ENCODE data around the gene DCBLD1. TPM values are rescaled to one million over a fixed set of nuclear protein-coding genes. Genes with fewer than 3 reads are reported as not detected.

The DCBLD1 gene
- polyA plus RNA-seq, 3 donors, result 2.9 to 3.3 (median 3.1) TPM

- H3K36me3 Mint-ChIP-seq, result no peaks in the 10 kb centered on the region
- peak overlapping the region in 1 of 7 donors; percentile 5 for H3K27ac Mint-ChIP-seq
- no peaks in the 10 kb centered on the region for H3K79me2 ChIP-seq (ENCODE audit: insufficient read depth, low read length)
- H3K27me3 ChIP-seq (ENCODE audit: control insufficient read depth in 2 of 2, insufficient read depth in 2 of 2, low read length in 2 of 2), result peaks cover 5% of the 10 kb centered on the region in 2 donors
- no peak for DNase-seq
- no peak overlapping the region for H3K4me3 ChIP-seq (replicated peaks in 1 of 3; ENCODE audit: low read depth in 2 of 3, low read length in 3 of 3)
- H3K36me3 ChIP-seq (replicated peaks in 1 of 2; ENCODE audit: control insufficient read depth in 1 of 2, insufficient read depth in 2 of 2, low read length in 2 of 2), result no peaks in the 10 kb centered on the region
- H4K20me1 ChIP-seq (ENCODE audit: insufficient read depth, low read length), result no peaks in the 10 kb centered on the region
- H3K9ac ChIP-seq (ENCODE audit: insufficient read depth, low read length, poor library complexity, severe bottlenecking), result no peak overlapping the region
- no peak overlapping the region for H3K4me2 ChIP-seq (replicated peaks; ENCODE audit: extremely low read depth, low read length, poor library complexity, severe bottlenecking)
- intact Hi-C loops (cut with micrococcal nuclease), result loop anchor here (5.0 to 10.0 kb wide), 2 partner anchors 109 to 1137 kb away; no protein-coding TSS in a partner anchor
- no peaks in the 10 kb centered on the region for H3K9me3 ChIP-seq (replicated peaks in 1 of 2; ENCODE audit: control insufficient read depth in 1 of 2, insufficient read depth in 1 of 2, low read length in 2 of 2)
- no peak overlapping the region for H3K27ac ChIP-seq (ENCODE audit: low read depth in 1 of 2, low read length in 2 of 2)
- H3K4me1 ChIP-seq (ENCODE audit: control insufficient read depth in 1 of 2, insufficient read depth in 2 of 2, low read length in 2 of 2), result peaks cover 8% of the 10 kb centered on the region in 2 donors
- H3K9me3 Mint-ChIP-seq, result peaks cover 0 to 2% (median 0%) of the 10 kb centered on the region in 7 donors
- no peak overlapping the region for H2AFZ ChIP-seq (ENCODE audit: insufficient read depth, low read depth, low read length, poor library complexity, severe bottlenecking)
- 46% methylated on average over 2 of the region's 5 CpGs for WGBS (ENCODE audit: insufficient coverage)
- H3K27me3 Mint-ChIP-seq (ENCODE audit: low read depth in 3 of 3), result peaks cover 15 to 29% (median 17%) of the 10 kb centered on the region in 3 donors
- TF ChIP-seq CTCF (IDR thresholded peaks at IDR 0.05), result no peak
- H3K4me1 Mint-ChIP-seq, result peaks cover 12% of the 10 kb centered on the region
- H3K4me3 Mint-ChIP-seq, result no peak overlapping the region
Measured at GRCh38 chr6:117448011-117448410, 34.5 kb upstream of the DCBLD1 start.

- H3K27me3 ChIP-seq (ENCODE audit: control insufficient read depth in 2 of 2, insufficient read depth in 2 of 2, low read length in 2 of 2), result peaks cover 5% of the 10 kb centered on the region in 2 donors
- H3K79me2 ChIP-seq (ENCODE audit: insufficient read depth, low read length), result no peaks in the 10 kb centered on the region
- H3K4me1 ChIP-seq (ENCODE audit: control insufficient read depth in 1 of 2, insufficient read depth in 2 of 2, low read length in 2 of 2), result peaks cover 8% of the 10 kb centered on the region in 2 donors
- H3K9me3 Mint-ChIP-seq, result peaks cover 0 to 2% (median 0%) of the 10 kb centered on the region in 7 donors
- H3K36me3 Mint-ChIP-seq, result no peaks in the 10 kb centered on the region
- H3K36me3 ChIP-seq (replicated peaks in 1 of 2; ENCODE audit: control insufficient read depth in 1 of 2, insufficient read depth in 2 of 2, low read length in 2 of 2), result no peaks in the 10 kb centered on the region
- H3K4me3 Mint-ChIP-seq, result no peak overlapping the region
- no peak overlapping the region for H3K9ac ChIP-seq (ENCODE audit: insufficient read depth, low read length, poor library complexity, severe bottlenecking)
- no peak overlapping the region for H3K27ac ChIP-seq (ENCODE audit: low read depth in 1 of 2, low read length in 2 of 2)
- DNase-seq, result no peak
- peaks cover 12% of the 10 kb centered on the region for H3K4me1 Mint-ChIP-seq
- H4K20me1 ChIP-seq (ENCODE audit: insufficient read depth, low read length), result no peaks in the 10 kb centered on the region
- whole genome bisulfite sequencing (ENCODE audit: insufficient coverage), result no CpG with 5 or more reads among the region's 6 CpGs
- H3K27ac Mint-ChIP-seq, result no peak overlapping the region
- TF ChIP-seq CTCF (IDR thresholded peaks at IDR 0.05), result no peak
- no peak overlapping the region for H2AFZ ChIP-seq (ENCODE audit: insufficient read depth, low read depth, low read length, poor library complexity, severe bottlenecking)
- no peak overlapping the region for H3K4me2 ChIP-seq (replicated peaks; ENCODE audit: extremely low read depth, low read length, poor library complexity, severe bottlenecking)
- intact Hi-C loops (cut with micrococcal nuclease), result loop anchor here (5.0 to 10.0 kb wide), 2 partner anchors 108 to 1136 kb away; no protein-coding TSS in a partner anchor
- no peak overlapping the region for H3K4me3 ChIP-seq (replicated peaks in 1 of 3; ENCODE audit: low read depth in 2 of 3, low read length in 3 of 3)
- H3K27me3 Mint-ChIP-seq (ENCODE audit: low read depth in 3 of 3), result peaks cover 15 to 28% (median 19%) of the 10 kb centered on the region in 3 donors
- H3K9me3 ChIP-seq (replicated peaks in 1 of 2; ENCODE audit: control insufficient read depth in 1 of 2, insufficient read depth in 1 of 2, low read length in 2 of 2), result no peaks in the 10 kb centered on the region
Measured at GRCh38 chr6:117448732-117449485, 33.6 kb upstream of the DCBLD1 start.

Data from CD14-positive monocyte (primary cell).